GM23338 (cell line): Measurements from ENCODE around the gene LTN1. TPM values are rescaled to one million over a fixed set of nuclear protein-coding genes. Genes with fewer than 3 reads are reported as not detected.

Source experiments
- ATAC-seq: fragments of 200-7000 bp; cut with Tn5 transposase; 3 replicates; pipeline ENCODE4 v1.9.1; 2020
- DNase-seq: peaks from one replicate; pipeline ENCODE4 v3.0.0-alpha.2; 2015; ENCODE audit warnings: low spot score
- H2AFZ ChIP-seq: fragments of 200-600 bp; sonication (generic); 2 replicates; pipeline ENCODE4 v1.8.0; 2016; ENCODE audit warnings: antibody characterized with exemption, mild to moderate bottlenecking, moderate library complexity
- H3F3A ChIP-seq: fragments of 200-600 bp; sonication (generic); replicated peaks from 2 replicates; pipeline ENCODE4 v1.8.0; 2017; ENCODE audit warnings: antibody characterized with exemption, mixed run types, low read depth
- H3K27ac ChIP-seq: fragments of 200-600 bp; sonication (generic); 2 replicates; pipeline ENCODE4 v1.6.1; 2016; ENCODE audit warnings: low read depth
- H3K27me3 ChIP-seq: fragments of 200-600 bp; sonication (generic); 2 replicates; pipeline ENCODE4 v1.8.0; 2016; ENCODE audit warnings: mild to moderate bottlenecking, mixed run types, moderate library complexity; ENCODE audit not compliant: insufficient read depth
- H3K36me3 ChIP-seq: fragments of 200-600 bp; sonication (generic); 2 replicates; pipeline ENCODE4 v1.8.0; 2016; ENCODE audit warnings: mild to moderate bottlenecking; ENCODE audit not compliant: insufficient read depth
- H3K4me1 ChIP-seq: fragments of 200-600 bp; sonication (generic); 2 replicates; pipeline ENCODE4 v1.8.0; 2016; ENCODE audit warnings: mild to moderate bottlenecking, moderate library complexity; ENCODE audit not compliant: insufficient read depth
- H3K4me2 ChIP-seq: fragments of 200-600 bp; sonication (generic); 2 replicates; pipeline ENCODE4 v1.7.1; 2017; ENCODE audit warnings: mixed run types
- H3K4me3 ChIP-seq: fragments of 200-600 bp; sonication (generic); 2 replicates; pipeline ENCODE4 v1.6.1; 2016; ENCODE audit warnings: mixed run types
- H3K79me2 ChIP-seq: fragments of 200-600 bp; sonication (generic); replicated peaks from 2 replicates; pipeline ENCODE4 v1.8.0; 2017; ENCODE audit warnings: mild to moderate bottlenecking; ENCODE audit not compliant: insufficient read depth
- H3K9me2 ChIP-seq: fragments of 200-600 bp; sonication (generic); 2 replicates; pipeline ENCODE4 v1.8.0; 2017; ENCODE audit not compliant: insufficient read depth
- H4K20me1 ChIP-seq: fragments of 200-600 bp; sonication (generic); replicated peaks from 2 replicates; pipeline ENCODE4 v1.8.0; 2017; ENCODE audit warnings: mild to moderate bottlenecking; ENCODE audit not compliant: insufficient read depth
- H3K27ac Mint-ChIP-seq: 2 replicates; pipeline ENCODE4 v1.8.0; 2020; ENCODE audit warnings: inconsistent platforms, mild to moderate bottlenecking, moderate library complexity, mixed read lengths
- H3K27me3 Mint-ChIP-seq: 3 replicates; pipeline ENCODE4 v1.8.0; 2022; ENCODE audit warnings: low read depth, mild to moderate bottlenecking, moderate library complexity, mixed read lengths, inconsistent platforms; ENCODE audit not compliant: insufficient read depth, poor library complexity
- H3K36me3 Mint-ChIP-seq: 3 replicates; pipeline ENCODE4 v1.8.0; 2021; ENCODE audit warnings: low read depth, mild to moderate bottlenecking, inconsistent platforms, moderate library complexity, mixed read lengths
- H3K4me1 Mint-ChIP-seq: 3 replicates; pipeline ENCODE4 v1.8.0; 2020; ENCODE audit warnings: mild to moderate bottlenecking, inconsistent platforms, mixed read lengths
- H3K4me3 Mint-ChIP-seq: 3 replicates; pipeline ENCODE4 v1.8.0; 2021; ENCODE audit warnings: moderate library complexity, mild to moderate bottlenecking, inconsistent platforms, mixed read lengths
- H3K9me3 Mint-ChIP-seq: 3 replicates; pipeline ENCODE4 v1.8.0; 2020; ENCODE audit warnings: moderate library complexity, mild to moderate bottlenecking, inconsistent platforms, mixed read lengths
- CTCF ChIP-seq, 2 experiments: fragments of 200-600 bp in 1 of 2; sonication (generic) in 1 of 2; conservative IDR thresholded peaks; 2 replicates each; pipeline versions ENCODE4 v1.5.1 to v1.6.1; 2016 to 2017; ENCODE audit warnings: antibody characterized with exemption in 2 of 2, low read depth in 2 of 2, mild to moderate bottlenecking in 2 of 2, moderate library complexity in 1 of 2
- ETS1 ChIP-seq: IDR thresholded peaks from 2 replicates; pipeline ENCODE4 v1.6.1; 2016; ENCODE audit warnings: antibody characterized with exemption
- EZH2phosphoT487 ChIP-seq: fragments of 200-600 bp; sonication (generic); IDR thresholded peaks from one replicate; pipeline ENCODE4 v1.8.1; 2018; ENCODE audit warnings: antibody characterized with exemption; ENCODE audit not compliant: unreplicated experiment
- JUNB ChIP-seq: IDR thresholded peaks from one replicate; pipeline ENCODE4 v1.6.1; 2016; ENCODE audit warnings: antibody characterized with exemption; ENCODE audit not compliant: unreplicated experiment
- POLR2AphosphoS5 ChIP-seq: IDR thresholded peaks from 2 replicates; pipeline ENCODE4 v1.6.1; 2016; ENCODE audit warnings: antibody characterized with exemption, low read depth
- STAT1 ChIP-seq: IDR thresholded peaks from one replicate; pipeline ENCODE4 v1.6.1; 2016; ENCODE audit warnings: antibody characterized with exemption; ENCODE audit not compliant: unreplicated experiment
- ZNF114 ChIP-seq: fragments of 250-450 bp; sonication (Bioruptor Pico); IDR thresholded peaks from 2 replicates; pipeline ENCODE4 v1.5.0; 2020; ENCODE audit warnings: mild to moderate bottlenecking, moderate library complexity
- polyA plus RNA-seq: library from polyadenylated mRNA; unstranded; fragments of >200 nt; fragmentation: Nextera tagmentation; extraction: Ambion mirVana; gene quantifications from 2 replicates; pipeline ENCODE4 v1.2.1, GENCODE V29; 2016
- total RNA-seq: library from RNA; depleted of rRNA; stranded (reverse); fragments of >200 nt; shearing (Covaris generic); gene quantifications from 2 replicates; pipeline ENCODE4 v1.2.3, GENCODE V29; 2014

LTN1 gene
- total and polyA plus RNA-seq, 2 experiments from 2014 or later, result 11.1 to 26.1 TPM

- Histone ChIP-seq H3K27me3 (no peaks in the 10 kb centered on the region), H3K79me2 (no peaks in the 10 kb centered on the region), H3K36me3 (peaks cover 16% of the 10 kb centered on the region; the same call in 1 of the 2 replicates), H2AFZ (no peak overlapping the region), H4K20me1 (no peaks in the 10 kb centered on the region), H3K4me2 (no peak overlapping the region), H3K27ac (no peak overlapping the region), H3F3A (no peaks in the 10 kb centered on the region), H3K4me1 (no peaks in the 10 kb centered on the region), H3K4me3 (no peak overlapping the region), H3K9me2 (no peaks in the 10 kb centered on the region)
- no peaks in the 10 kb centered on the region for H3K9me3 Mint-ChIP-seq
- DNase-seq (no peak), ATAC-seq (no peak)
- no peak for TF ChIP-seq CTCF (conservative IDR thresholded peaks at IDR 0.05; ENCODE audit: low read depth in 2 of 2)
- TF ChIP-seq POLR2AphosphoS5, result no peak
- no peaks in the 10 kb centered on the region for H3K4me1 Mint-ChIP-seq
- no peaks in the 10 kb centered on the region for H3K27me3 Mint-ChIP-seq
- no peak overlapping the region for H3K27ac Mint-ChIP-seq
- no peak overlapping the region for H3K4me3 Mint-ChIP-seq
- H3K36me3 Mint-ChIP-seq, result peaks cover 4% of the 10 kb centered on the region; the same call in 2 of the 3 replicates
Observed at GRCh38 chr21:28943631-28944030, 49.0 kb downstream of the LTN1 start.

- Mint-ChIP-seq H3K4me1 (no peaks in the 10 kb centered on the region), H3K27me3 (no peaks in the 10 kb centered on the region), H3K36me3 (peaks cover 15% of the 10 kb centered on the region; the same call in 2 of the 3 replicates), H3K4me3 (no peak overlapping the region), H3K9me3 (no peaks in the 10 kb centered on the region), H3K27ac (no peak overlapping the region)
- Histone ChIP-seq H3F3A (no peaks in the 10 kb centered on the region), H3K27ac (no peak overlapping the region), H3K36me3 (peaks cover 12% of the 10 kb centered on the region), H3K9me2 (no peaks in the 10 kb centered on the region), H4K20me1 (no peaks in the 10 kb centered on the region), H3K27me3 (no peaks in the 10 kb centered on the region), H3K79me2 (no peaks in the 10 kb centered on the region), H3K4me2 (no peak overlapping the region), H3K4me1 (no peaks in the 10 kb centered on the region), H2AFZ (no peak overlapping the region), H3K4me3 (no peak overlapping the region)
- TF ChIP-seq JUNB (no peak), ETS1 (no peak)
- ATAC-seq (no peak), DNase-seq (no peak)
Observed at GRCh38 chr21:28938726-28939125, 54.0 kb downstream of the LTN1 start.

GRCh38 chr21:28937737-28938136, 54.9 kb downstream of the LTN1 start:
- Histone ChIP-seq H3K79me2 (no peaks in the 10 kb centered on the region), H4K20me1 (no peaks in the 10 kb centered on the region), H3K9me2 (no peaks in the 10 kb centered on the region), H2AFZ (no peak overlapping the region), H3K4me1 (no peaks in the 10 kb centered on the region), H3K27me3 (no peaks in the 10 kb centered on the region), H3F3A (no peaks in the 10 kb centered on the region), H3K4me2 (no peak overlapping the region), H3K36me3 (peaks cover 9% of the 10 kb centered on the region), H3K4me3 (no peak overlapping the region), H3K27ac (no peak overlapping the region)
- no peaks in the 10 kb centered on the region for H3K27me3 Mint-ChIP-seq
- H3K4me1 Mint-ChIP-seq, result no peaks in the 10 kb centered on the region
- no peaks in the 10 kb centered on the region for H3K9me3 Mint-ChIP-seq
- TF ChIP-seq ZNF114 (CRISPR knock-in tag), result no peak
- no peak for TF ChIP-seq EZH2phosphoT487
- TF ChIP-seq POLR2AphosphoS5, result no peak
- no peak for TF ChIP-seq ETS1
- TF ChIP-seq STAT1, result no peak
- H3K4me3 Mint-ChIP-seq, result no peak overlapping the region
- DNase-seq (no peak), ATAC-seq (no peak)
- H3K36me3 Mint-ChIP-seq, result peaks cover 16% of the 10 kb centered on the region; the same call in 2 of the 3 replicates
- no peak overlapping the region; the same call in 1 of the 2 replicates for H3K27ac Mint-ChIP-seq
